Peyer's patch (tissue), 4 donors: ENCODE data around the gene DNAJC4. TPM values are rescaled to one million over a fixed set of nuclear protein-coding genes. Genes with fewer than 3 reads are reported as not detected.

ENCODE experiments used
- DNase-seq, 3 donors: peaks; one replicate each; pipeline ENCODE4 v3.0.0-alpha.2; 2017 to 2019
- H3K27ac ChIP-seq, 4 donors: fragments of 200-600 bp; sonication (generic); one replicate each; pipeline ENCODE4 v1.5.1; 2016 to 2019
- H3K27me3 ChIP-seq, 2 donors: fragments of 200-600 bp; sonication (generic); one replicate each; pipeline ENCODE4 v1.5.1; 2019
- H3K36me3 ChIP-seq, 3 donors: fragments of 200-600 bp; sonication (generic); one replicate each; pipeline ENCODE4 v1.5.1; 2016 to 2019
- H3K4me1 ChIP-seq, 4 donors: fragments of 200-600 bp; sonication (generic); one replicate each; pipeline ENCODE4 v1.5.1; 2016 to 2019
- H3K4me3 ChIP-seq, 4 donors: fragments of 200-600 bp; sonication (generic); 1 replicate in 3 of 4; 2 replicates in 1 of 4; pipeline ENCODE4 v1.5.1; 2016 to 2019; ENCODE audit warnings: mild to moderate bottlenecking in 1 of 4
- H3K9me3 ChIP-seq, 4 donors: fragments of 200-600 bp; sonication (generic); one replicate each; pipeline ENCODE4 v1.5.1; 2016 to 2019; ENCODE audit warnings: mild to moderate bottlenecking in 1 of 4
- POLR2A ChIP-seq, 2 donors: fragments of 450-650 bp; IDR thresholded peaks; one replicate each; pipeline ENCODE4 v1.5.1; 2017; ENCODE audit warnings: antibody characterized with exemption in 2 of 2, mild to moderate bottlenecking in 2 of 2, moderate library complexity in 2 of 2
- total RNA-seq, 4 donors: library from RNA; depleted of rRNA; stranded (reverse); fragments of >200 nt; gene quantifications; one replicate each; pipeline ENCODE4 v1.1.0, GENCODE V29; 2016
- TF ChIP-seq, protein P1 (sequence below), 6 experiments: fragments of 450-650 bp in 4 of 6; fragments of 200-600 bp in 2 of 6; sonication (generic) in 1 of 6; IDR thresholded peaks; one replicate each; pipeline ENCODE4 v1.5.1; 2017 to 2019; ENCODE audit warnings: antibody characterized with exemption in 6 of 6, mild to moderate bottlenecking in 3 of 6, moderate library complexity in 1 of 6

The DNAJC4 gene
- total RNA-seq, 4 donors from 2014 or later = 42.9 to 95.0 (median 80.3) TPM

DNA sequence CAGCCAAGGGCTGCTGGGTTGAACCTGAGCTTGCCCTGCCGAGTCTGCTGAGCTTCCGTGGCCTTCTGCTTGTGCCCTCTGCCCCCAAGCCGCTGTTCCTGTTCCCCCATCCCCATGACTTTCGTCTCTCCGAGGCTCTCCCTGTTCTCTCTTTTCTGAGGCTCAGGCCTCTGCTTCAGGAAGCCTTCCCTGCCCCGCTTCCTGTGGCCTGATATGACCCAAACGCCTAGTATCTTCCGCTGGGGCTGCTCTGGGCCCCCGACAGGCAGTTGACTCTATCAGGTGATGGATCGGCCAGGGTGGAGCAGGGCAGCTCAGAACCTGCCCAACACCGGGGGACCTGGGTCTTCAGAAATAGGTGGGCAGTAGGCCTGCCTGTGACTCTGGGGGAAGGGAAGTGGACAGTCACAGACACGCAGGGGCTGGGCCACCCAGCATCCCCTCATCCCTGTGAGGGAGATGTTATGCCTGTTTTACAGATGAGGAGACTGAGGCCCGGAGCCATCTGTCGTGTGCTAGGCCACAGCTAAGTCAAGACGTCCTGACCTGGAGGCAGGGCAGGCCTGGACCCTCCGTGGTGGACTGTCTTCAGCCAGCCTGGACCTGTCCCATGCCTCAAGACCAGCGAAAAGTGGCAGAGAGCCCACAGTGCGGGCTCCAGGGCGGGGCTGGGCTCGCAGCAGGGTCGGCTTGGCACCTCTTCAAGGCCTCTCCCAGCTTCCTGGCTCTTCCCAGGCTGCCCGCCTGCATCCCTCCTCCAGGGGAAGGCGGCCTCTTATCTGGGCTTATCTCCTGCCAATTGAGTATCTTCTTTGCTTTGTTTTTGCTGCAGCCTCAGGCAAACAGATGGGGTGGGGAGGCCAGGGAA is 37.9 kb downstream of the DNAJC4 start:
- peak overlapping the region; percentile 62 to 87 (median 78) for H3K4me3 ChIP-seq
- DNase-seq = peak in 2 of 3 donors; percentile 73 to 81
- peaks cover 0 to 40% (median 0%) of the 10 kb centered on the region in 3 donors for H3K36me3 ChIP-seq
- H3K4me1 ChIP-seq = peaks cover 7 to 71% (median 12%) of the 10 kb centered on the region in 4 donors
- H3K27ac ChIP-seq = peak overlapping the region; percentile 90 to 98 (median 94)
- TF ChIP-seq POLR2A (IDR thresholded peaks at IDR 0.05) = peak in 1 of 2 donors; percentile 35
- TF ChIP-seq, protein P1, sequence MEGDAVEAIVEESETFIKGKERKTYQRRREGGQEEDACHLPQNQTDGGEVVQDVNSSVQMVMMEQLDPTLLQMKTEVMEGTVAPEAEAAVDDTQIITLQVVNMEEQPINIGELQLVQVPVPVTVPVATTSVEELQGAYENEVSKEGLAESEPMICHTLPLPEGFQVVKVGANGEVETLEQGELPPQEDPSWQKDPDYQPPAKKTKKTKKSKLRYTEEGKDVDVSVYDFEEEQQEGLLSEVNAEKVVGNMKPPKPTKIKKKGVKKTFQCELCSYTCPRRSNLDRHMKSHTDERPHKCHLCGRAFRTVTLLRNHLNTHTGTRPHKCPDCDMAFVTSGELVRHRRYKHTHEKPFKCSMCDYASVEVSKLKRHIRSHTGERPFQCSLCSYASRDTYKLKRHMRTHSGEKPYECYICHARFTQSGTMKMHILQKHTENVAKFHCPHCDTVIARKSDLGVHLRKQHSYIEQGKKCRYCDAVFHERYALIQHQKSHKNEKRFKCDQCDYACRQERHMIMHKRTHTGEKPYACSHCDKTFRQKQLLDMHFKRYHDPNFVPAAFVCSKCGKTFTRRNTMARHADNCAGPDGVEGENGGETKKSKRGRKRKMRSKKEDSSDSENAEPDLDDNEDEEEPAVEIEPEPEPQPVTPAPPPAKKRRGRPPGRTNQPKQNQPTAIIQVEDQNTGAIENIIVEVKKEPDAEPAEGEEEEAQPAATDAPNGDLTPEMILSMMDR (IDR thresholded peaks at IDR 0.05) = peak in 2 of 6 experiments; percentile 18 to 26
- H3K9me3 ChIP-seq = no peaks in the 10 kb centered on the region
- H3K27me3 ChIP-seq = no peaks in the 10 kb centered on the region

DNA sequence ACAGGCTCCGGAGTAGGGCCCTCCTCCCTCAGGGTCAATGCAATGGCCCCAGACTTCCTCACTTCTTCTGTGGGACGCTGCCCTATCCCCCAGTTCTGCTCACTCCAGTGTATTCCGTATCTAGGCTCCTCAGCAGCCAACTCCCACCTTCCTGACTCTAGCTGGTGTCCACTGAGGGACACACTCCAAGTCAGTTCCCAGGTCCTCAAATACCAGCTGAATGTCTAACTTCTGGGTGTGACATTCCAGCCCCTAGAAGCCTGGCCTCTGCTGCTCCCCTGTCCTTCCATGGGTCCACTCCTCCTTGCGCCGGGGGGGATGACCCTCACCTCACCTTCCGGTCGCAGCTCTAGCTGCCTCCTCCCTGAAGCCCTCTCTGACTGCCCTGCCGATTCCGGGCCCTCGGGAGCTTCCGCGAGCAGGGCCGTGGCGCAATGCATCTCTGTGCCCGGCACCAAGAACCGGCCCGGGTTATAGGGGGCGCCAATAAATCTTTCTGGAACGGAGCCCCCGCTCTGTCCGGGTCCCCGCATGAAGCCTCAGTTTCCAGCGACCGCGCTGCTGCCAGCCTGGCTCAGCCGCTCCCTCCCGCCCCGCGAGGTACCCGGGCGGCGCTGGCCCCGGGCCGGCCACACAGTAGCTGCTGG is 38.7 kb downstream of the DNAJC4 start:
- H3K27me3 ChIP-seq = no peaks in the 10 kb centered on the region
- peak in 2 of 3 donors; percentile 58 to 80 for DNase-seq
- H3K4me1 ChIP-seq = peaks cover 7 to 64% (median 12%) of the 10 kb centered on the region in 4 donors
- no peaks in the 10 kb centered on the region for H3K9me3 ChIP-seq
- TF ChIP-seq, protein P1 (IDR thresholded peaks at IDR 0.05) = no peak
- TF ChIP-seq POLR2A (IDR thresholded peaks at IDR 0.05) = no peak
- peak overlapping the region; percentile 62 to 87 (median 78) for H3K4me3 ChIP-seq
- peaks cover 0 to 33% (median 0%) of the 10 kb centered on the region in 3 donors for H3K36me3 ChIP-seq
- H3K27ac ChIP-seq = peak overlapping the region; percentile 90 to 98 (median 94)

DNA sequence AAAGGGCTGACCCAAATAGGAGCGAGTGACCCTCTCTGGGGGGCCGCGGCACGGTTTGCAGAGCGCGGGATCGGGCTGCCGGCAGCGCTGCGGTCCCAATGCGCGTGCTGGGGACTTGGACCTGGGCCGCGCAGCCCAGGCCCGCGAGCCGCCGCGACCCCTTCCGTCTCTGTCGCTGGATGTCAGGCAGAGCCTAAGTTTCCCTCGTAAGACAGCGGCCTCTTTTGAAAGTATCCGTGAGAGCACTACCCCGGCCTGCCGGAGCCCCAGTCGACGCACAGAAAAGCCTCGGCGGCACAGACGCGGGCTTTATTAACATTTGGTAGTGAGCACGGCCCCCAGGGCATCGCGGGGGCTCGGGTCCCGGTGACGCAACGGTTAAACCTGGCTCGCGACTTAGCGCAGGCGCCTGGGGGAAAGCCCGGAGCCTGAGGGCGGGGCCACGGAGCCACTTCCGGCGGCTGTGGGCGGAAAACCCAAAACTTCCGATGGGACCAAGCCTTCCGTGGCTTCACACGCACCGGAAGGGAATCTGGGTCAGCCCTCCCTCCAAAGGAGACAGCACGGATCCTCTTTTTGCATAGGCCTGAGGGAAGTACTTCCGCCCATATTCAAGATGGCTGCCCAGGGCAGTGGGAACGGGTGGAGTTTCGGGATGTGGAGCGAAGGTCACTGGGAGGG is 39.3 kb downstream of the DNAJC4 start:
- peak overlapping the region; percentile 90 to 98 (median 94) for H3K27ac ChIP-seq

DNA sequence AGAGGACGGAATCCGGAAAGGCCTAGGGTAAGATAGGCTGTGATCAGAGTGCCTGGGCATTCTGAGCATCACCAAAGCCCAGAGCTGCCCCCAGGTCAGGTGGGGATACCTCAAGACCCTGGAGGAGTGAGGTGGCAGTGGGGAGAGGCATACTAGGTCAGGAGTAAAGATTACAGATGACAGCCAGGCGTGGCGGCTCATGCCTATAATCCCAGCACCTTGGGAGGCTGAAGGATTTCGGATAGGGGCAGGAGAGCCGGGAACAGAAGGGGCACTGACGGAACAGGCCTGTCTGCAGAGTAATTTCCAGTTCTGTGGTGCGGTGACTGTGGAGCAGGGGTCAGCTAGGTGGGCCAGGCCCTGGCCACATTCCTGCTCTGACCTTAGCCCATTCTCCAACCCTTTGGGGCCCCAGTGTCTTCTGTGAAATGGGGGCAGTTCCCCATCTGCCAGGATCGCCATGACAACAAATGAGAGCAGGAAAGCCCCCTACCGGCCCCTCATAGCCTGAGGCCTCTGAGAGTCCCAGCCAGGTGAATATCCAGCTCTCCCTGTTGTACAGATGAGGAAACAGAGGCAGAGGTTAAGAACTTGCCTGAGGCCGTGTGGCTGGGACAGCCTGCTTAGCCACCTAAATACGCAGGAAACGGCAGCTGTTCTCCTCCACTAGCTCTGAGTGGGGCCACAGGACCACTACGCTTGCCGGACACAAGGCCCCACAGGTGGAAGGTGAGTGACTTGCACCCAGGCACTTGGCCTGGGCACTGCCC is 44.9 kb downstream of the DNAJC4 start:
- H3K4me1 ChIP-seq = peaks cover 0 to 15% (median 0%) of the 10 kb centered on the region in 4 donors
- no peak overlapping the region for H3K27ac ChIP-seq
- TF ChIP-seq, protein P1 (IDR thresholded peaks at IDR 0.05) = no peak
- TF ChIP-seq POLR2A (IDR thresholded peaks at IDR 0.05) = no peak
- no peaks in the 10 kb centered on the region for H3K27me3 ChIP-seq
- no peak for DNase-seq
- peaks cover 0 to 5% (median 0%) of the 10 kb centered on the region in 3 donors for H3K36me3 ChIP-seq
- H3K9me3 ChIP-seq = no peaks in the 10 kb centered on the region
- no peak overlapping the region for H3K4me3 ChIP-seq

More for the DNA sequence above, 39.3 kb downstream of the DNAJC4 start:
- TF ChIP-seq, protein P1 (IDR thresholded peaks at IDR 0.05) = peak in 3 of 6 experiments; percentile 25 to 26 (median 25)
- no peak for TF ChIP-seq POLR2A (IDR thresholded peaks at IDR 0.05)
- DNase-seq = peak; percentile 94 to 98 (median 98)
- Histone ChIP-seq H3K4me3 (peak overlapping the region; percentile 62 to 87 (median 78)), H3K9me3 (no peaks in the 10 kb centered on the region), H3K36me3 (peaks cover 0 to 26% (median 0%) of the 10 kb centered on the region in 3 donors), H3K4me1 (peaks cover 7 to 58% (median 12%) of the 10 kb centered on the region in 4 donors), H3K27me3 (no peaks in the 10 kb centered on the region)
